ENCODE measurements around the gene ARMC2. TPM values are rescaled to one million over a fixed set of nuclear protein-coding genes. Genes with fewer than 3 reads are reported as not detected.
A peak's percentile ranks its signal among the peaks of the same experiment; 100 is the strongest.
"Not testable (repeated sequence)": the region's sequence is repeated elsewhere in the genome, so short reads cannot be mapped to it uniquely, and the experiment has no call there.

ARMC2 gene
- total RNA-seq, 2 experiments from 2014 or later = 4.4 to 7.9 TPM

- Mint-ChIP-seq H3K27me3 (no peaks in the 10 kb centered on the region), H3K36me3 (peaks cover 15% of the 10 kb centered on the region), H3K4me3 (no peak overlapping the region), H3K27ac (no peak overlapping the region), H3K4me1 (ENCODE audit: low read depth) (peaks cover 28% of the 10 kb centered on the region), H3K9me3 (no peaks in the 10 kb centered on the region)
- DNase-seq = no peak
- intact Hi-C loops (cut with micrococcal nuclease) = no loop called here
- CTCF ChIA-PET = interaction anchor here (1.0 kb wide), 1 partner anchor 222 kb away, joined by 3 read pairs; no protein-coding TSS in a partner anchor
- POLR2A ChIA-PET = no interaction called here
Observed at GRCh38 chr6:108850669-108851465, 2.6 kb downstream of the ARMC2 start.

- Mint-ChIP-seq H3K4me3 (no peak overlapping the region), H3K27ac (no peak overlapping the region), H3K36me3 (peaks cover 24% of the 10 kb centered on the region), H3K4me1 (ENCODE audit: low read depth) (peaks cover 28% of the 10 kb centered on the region), H3K27me3 (no peaks in the 10 kb centered on the region), H3K9me3 (peaks cover 1% of the 10 kb centered on the region)
- CTCF ChIA-PET = no interaction called here
- intact Hi-C loops (cut with micrococcal nuclease) = no loop called here
- POLR2A ChIA-PET = no interaction called here
- no peak for DNase-seq
Observed at GRCh38 chr6:108851756-108852155, 3.5 kb downstream of the ARMC2 start.

- Mint-ChIP-seq H3K4me3 (no peak overlapping the region), H3K36me3 (peaks cover 36% of the 10 kb centered on the region), H3K27me3 (no peaks in the 10 kb centered on the region), H3K9me3 (peaks cover 11% of the 10 kb centered on the region), H3K4me1 (ENCODE audit: low read depth) (peaks cover 19% of the 10 kb centered on the region), H3K27ac (no peak overlapping the region)
- ChIA-PET POLR2A (no interaction called here), CTCF (no interaction called here)
- DNase-seq = no peak
- intact Hi-C loops (cut with micrococcal nuclease) = no loop called here
Observed at GRCh38 chr6:108853077-108853476, 4.9 kb downstream of the ARMC2 start.

GRCh38 chr6:108862479-108863191 lies 14.4 kb downstream of the ARMC2 start:
- ChIA-PET CTCF (no interaction called here), POLR2A (no interaction called here)
- H3K27me3 Mint-ChIP-seq = no peaks in the 10 kb centered on the region
- no peak overlapping the region for H3K27ac Mint-ChIP-seq
- H3K4me3 Mint-ChIP-seq = no peak overlapping the region
- intact Hi-C loops (cut with micrococcal nuclease) = no loop called here
- DNase-seq = no peak
- H3K4me1 Mint-ChIP-seq (ENCODE audit: low read depth) = peaks cover 9% of the 10 kb centered on the region
- peaks cover 28% of the 10 kb centered on the region for H3K36me3 Mint-ChIP-seq
- peaks cover under 1% of the 10 kb centered on the region for H3K9me3 Mint-ChIP-seq

GRCh38 chr6:108865751-108866286 lies 17.6 kb downstream of the ARMC2 start:
- intact Hi-C loops (cut with micrococcal nuclease); H3K27me3 Mint-ChIP-seq; H3K9me3 Mint-ChIP-seq; H3K27ac Mint-ChIP-seq; DNase-seq; H3K4me3 Mint-ChIP-seq: not testable (repeated sequence)
- Mint-ChIP-seq H3K4me1 (ENCODE audit: low read depth) (peaks cover 12% of the 10 kb centered on the region), H3K36me3 (peaks cover 19% of the 10 kb centered on the region)
- CTCF ChIA-PET = interaction anchor here (0.7 to 1.3 kb wide), 5 partner anchors 18 to 208 kb away, joined by 3 to 4 read pairs (median 3); partner anchors contain the start of gene ARMC2
- POLR2A ChIA-PET = interaction anchor here (0.6 to 1.3 kb wide), 7 partner anchors 9 to 307 kb away, joined by 3 to 9 read pairs (median 4); no protein-coding TSS in a partner anchor

GRCh38 chr6:108866798-108867197 lies 18.6 kb downstream of the ARMC2 start:
- Mint-ChIP-seq H3K27me3 (no peaks in the 10 kb centered on the region), H3K27ac (no peak overlapping the region), H3K4me1 (ENCODE audit: low read depth) (peaks cover 20% of the 10 kb centered on the region), H3K36me3 (peaks cover 17% of the 10 kb centered on the region), H3K9me3 (no peaks in the 10 kb centered on the region), H3K4me3 (no peak overlapping the region)
- POLR2A ChIA-PET = no interaction called here
- intact Hi-C loops (cut with micrococcal nuclease) = no loop called here
- no peak for DNase-seq
- CTCF ChIA-PET = interaction anchor here (1.1 to 1.3 kb wide), 2 partner anchors 26 to 205 kb away, joined by 3 read pairs; no protein-coding TSS in a partner anchor

- H3K4me3 Mint-ChIP-seq = no peak overlapping the region
- intact Hi-C loops (cut with micrococcal nuclease) = no loop called here
- peaks cover 16% of the 10 kb centered on the region for H3K36me3 Mint-ChIP-seq
- H3K4me1 Mint-ChIP-seq (ENCODE audit: low read depth) = peaks cover 33% of the 10 kb centered on the region
- no peak overlapping the region for H3K27ac Mint-ChIP-seq
- POLR2A ChIA-PET = no interaction called here
- CTCF ChIA-PET = no interaction called here
- no peak for DNase-seq
- no peaks in the 10 kb centered on the region for H3K9me3 Mint-ChIP-seq
- H3K27me3 Mint-ChIP-seq = peaks cover under 1% of the 10 kb centered on the region
Observed at GRCh38 chr6:108868647-108869046, 20.4 kb downstream of the ARMC2 start.

GRCh38 chr6:108869876-108870275 lies 21.7 kb downstream of the ARMC2 start:
- H3K27ac Mint-ChIP-seq = no peak overlapping the region

GRCh38 chr6:108870357-108870756 lies 22.1 kb downstream of the ARMC2 start:
- Mint-ChIP-seq H3K4me1 (ENCODE audit: low read depth) (peaks cover 45% of the 10 kb centered on the region), H3K9me3 (no peaks in the 10 kb centered on the region), H3K27me3 (peaks cover 2% of the 10 kb centered on the region), H3K36me3 (peaks cover 12% of the 10 kb centered on the region), H3K4me3 (no peak overlapping the region), H3K27ac (no peak overlapping the region)
- ChIA-PET POLR2A (no interaction called here), CTCF (interaction anchor here (1.6 kb wide), 2 partner anchors 23 to 34 kb away, joined by 5 to 8 read pairs; no protein-coding TSS in a partner anchor)
- no peak for DNase-seq
- intact Hi-C loops (cut with micrococcal nuclease) = loop anchor here (2.0 kb wide), 1 partner anchor 14 kb away; no protein-coding TSS in a partner anchor

More at GRCh38 chr6:108869876-108870275, 21.7 kb downstream of the ARMC2 start:
- Mint-ChIP-seq H3K27me3 (peaks cover 2% of the 10 kb centered on the region), H3K4me3 (no peak overlapping the region), H3K36me3 (peaks cover 12% of the 10 kb centered on the region), H3K9me3 (no peaks in the 10 kb centered on the region), H3K4me1 (ENCODE audit: low read depth) (peaks cover 40% of the 10 kb centered on the region)
- POLR2A ChIA-PET = no interaction called here
- CTCF ChIA-PET = interaction anchor here (1.6 kb wide), 1 partner anchor 34 kb away, joined by 8 read pairs; no protein-coding TSS in a partner anchor
- intact Hi-C loops (cut with micrococcal nuclease) = loop anchor here (2.0 kb wide), 1 partner anchor 15 kb away; no protein-coding TSS in a partner anchor
- no peak for DNase-seq

GRCh38 chr6:108872141-108872557 lies 23.9 kb downstream of the ARMC2 start:
- intact Hi-C loops (cut with micrococcal nuclease) = no loop called here
- Mint-ChIP-seq H3K27me3 (peaks cover 2% of the 10 kb centered on the region), H3K36me3 (peaks cover 18% of the 10 kb centered on the region), H3K27ac (peak overlapping the region; percentile 42), H3K9me3 (no peaks in the 10 kb centered on the region), H3K4me3 (no peak overlapping the region), H3K4me1 (ENCODE audit: low read depth) (peaks cover 42% of the 10 kb centered on the region)
- ChIA-PET POLR2A (interaction anchor here (0.6 to 1.8 kb wide), 2 partner anchors 11 to 13 kb away, joined by 3 to 7 read pairs; no protein-coding TSS in a partner anchor), CTCF (interaction anchor here (1.5 kb wide), 1 partner anchor 201 kb away, joined by 3 read pairs; no protein-coding TSS in a partner anchor)
- peak; percentile 44 for DNase-seq

GRCh38 chr6:108872575-108872974 lies 24.4 kb downstream of the ARMC2 start:
- Mint-ChIP-seq H3K4me1 (ENCODE audit: low read depth) (peaks cover 42% of the 10 kb centered on the region), H3K4me3 (no peak overlapping the region), H3K36me3 (peaks cover 22% of the 10 kb centered on the region), H3K27me3 (peaks cover 2% of the 10 kb centered on the region), H3K27ac (peak overlapping the region; percentile 42), H3K9me3 (no peaks in the 10 kb centered on the region)
- DNase-seq = no peak
- ChIA-PET POLR2A (interaction anchor here (0.6 to 1.8 kb wide), 2 partner anchors 11 to 13 kb away, joined by 3 to 7 read pairs; no protein-coding TSS in a partner anchor), CTCF (interaction anchor here (1.5 kb wide), 1 partner anchor 201 kb away, joined by 3 read pairs; no protein-coding TSS in a partner anchor)
- intact Hi-C loops (cut with micrococcal nuclease) = no loop called here
